H9 (cell line): ENCODE measurements around the gene MED27. TPM values are rescaled to one million over a fixed set of nuclear protein-coding genes. Genes with fewer than 3 reads are reported as not detected.

Source experiments
- DNase-seq: peaks from one replicate; pipeline ENCODE4 v3.0.0-alpha.2; 2017
- H2AFZ ChIP-seq: one replicate; pipeline ENCODE4 v1.6.1; 2013; ENCODE audit warnings: mild to moderate bottlenecking, low read length, control low read depth, moderate library complexity
- H2AK5ac ChIP-seq: 2 replicates; pipeline ENCODE4 v1.6.1; 2013; ENCODE audit warnings: low read length, control low read depth, mixed read lengths; ENCODE audit not compliant: insufficient read length
- H2BK120ac ChIP-seq: one replicate; pipeline ENCODE4 v1.6.1; 2013; ENCODE audit warnings: low read depth, mild to moderate bottlenecking, low read length, control low read depth, inconsistent platforms; ENCODE audit not compliant: poor library complexity, severe bottlenecking
- H2BK12ac ChIP-seq: 2 replicates; pipeline ENCODE4 v1.6.1; 2013; ENCODE audit warnings: low read length, control low read depth, mixed read lengths, low read depth; ENCODE audit not compliant: insufficient read length
- H2BK15ac ChIP-seq: 2 replicates; pipeline ENCODE4 v1.6.1; 2013; ENCODE audit warnings: low read depth, low read length, control low read depth
- H2BK20ac ChIP-seq: one replicate; pipeline ENCODE4 v1.6.1; 2013; ENCODE audit warnings: low read depth, mild to moderate bottlenecking, low read length, control low read depth, inconsistent platforms; ENCODE audit not compliant: poor library complexity, severe bottlenecking
- H2BK5ac ChIP-seq: 2 replicates; pipeline ENCODE4 v1.6.1; 2013; ENCODE audit warnings: low read length, control low read depth, mixed read lengths; ENCODE audit not compliant: insufficient read length
- H3K14ac ChIP-seq: 2 replicates; pipeline ENCODE4 v1.6.1; 2013; ENCODE audit warnings: low read length, control low read depth; ENCODE audit not compliant: insufficient read depth
- H3K18ac ChIP-seq: 2 replicates; pipeline ENCODE4 v1.6.1; 2013; ENCODE audit warnings: low read depth, mild to moderate bottlenecking, mixed read lengths, low read length, control low read depth; ENCODE audit not compliant: insufficient read length
- H3K23ac ChIP-seq: 2 replicates; pipeline ENCODE4 v1.6.1; 2013; ENCODE audit warnings: low read length, control low read depth, mixed read lengths, low read depth; ENCODE audit not compliant: insufficient read length
- H3K23me2 ChIP-seq: 2 replicates; pipeline ENCODE4 v1.6.1; 2013; ENCODE audit warnings: low read depth, mild to moderate bottlenecking, mixed read lengths, low read length, control low read depth; ENCODE audit not compliant: insufficient read length, poor library complexity, severe bottlenecking
- H3K27ac ChIP-seq: 2 replicates; pipeline ENCODE4 v1.5.1; 2013; ENCODE audit warnings: low read length, control low read depth, mixed read lengths, low read depth; ENCODE audit not compliant: insufficient read length
- H3K27me3 ChIP-seq: 2 replicates; pipeline ENCODE4 v1.6.1; 2013; ENCODE audit warnings: low read length, control low read depth, inconsistent platforms; ENCODE audit not compliant: insufficient read depth
- H3K4ac ChIP-seq: 2 replicates; pipeline ENCODE4 v1.6.1; 2013; ENCODE audit warnings: low read depth, mild to moderate bottlenecking, control low read depth, inconsistent platforms, low read length, moderate library complexity
- H3K4me1 ChIP-seq: 2 replicates; pipeline ENCODE4 v1.6.1; 2013; ENCODE audit warnings: low read length, control low read depth, inconsistent platforms; ENCODE audit not compliant: insufficient read depth
- H3K4me2 ChIP-seq: 2 replicates; pipeline ENCODE4 v1.6.1; 2013; ENCODE audit warnings: low read length, control low read depth, mixed read lengths; ENCODE audit not compliant: insufficient read length, insufficient read depth
- H3K56ac ChIP-seq: 2 replicates; pipeline ENCODE4 v1.6.1; 2013; ENCODE audit warnings: low read depth, mild to moderate bottlenecking, mixed read lengths, low read length, control low read depth; ENCODE audit not compliant: insufficient read length
- H3K79me1 ChIP-seq: 2 replicates; pipeline ENCODE4 v1.6.1; 2013; ENCODE audit warnings: low read depth, mild to moderate bottlenecking, moderate library complexity, low read length, control low read depth, inconsistent platforms; ENCODE audit not compliant: insufficient read depth, poor library complexity, severe bottlenecking
- H3K79me2 ChIP-seq: 2 replicates; pipeline ENCODE4 v1.6.1; 2013; ENCODE audit warnings: low read length, control low read depth, inconsistent platforms; ENCODE audit not compliant: insufficient read depth
- H3K9ac ChIP-seq: 2 replicates; pipeline ENCODE4 v1.6.1; 2013; ENCODE audit warnings: low read length, control low read depth, mixed read lengths; ENCODE audit not compliant: insufficient read length; ENCODE audit errors: extremely low read depth
- H3K9me3 ChIP-seq: one replicate; pipeline ENCODE4 v1.6.1; 2013; ENCODE audit warnings: low read depth, low read length, inconsistent platforms; ENCODE audit not compliant: control insufficient read depth
- H3T11ph ChIP-seq: one replicate; pipeline ENCODE4 v1.6.1; 2013; ENCODE audit warnings: mild to moderate bottlenecking, low read length, control low read depth, inconsistent platforms
- H4K20me1 ChIP-seq: one replicate; pipeline ENCODE4 v1.6.1; 2013; ENCODE audit not compliant: control insufficient read depth, insufficient read length, insufficient read depth
- H4K5ac ChIP-seq: 2 replicates; pipeline ENCODE4 v1.6.1; 2013; ENCODE audit warnings: low read depth, mild to moderate bottlenecking, mixed read lengths, low read length, control low read depth; ENCODE audit not compliant: insufficient read length
- H4K8ac ChIP-seq: replicated peaks from 2 replicates; pipeline ENCODE4 v1.6.1; 2013; ENCODE audit warnings: low read length, control low read depth, mixed read lengths, low read depth; ENCODE audit not compliant: insufficient read length
- H4K91ac ChIP-seq: 2 replicates; pipeline ENCODE4 v1.6.1; 2013; ENCODE audit warnings: low read depth, mild to moderate bottlenecking, moderate library complexity, mixed read lengths, low read length, control low read depth; ENCODE audit not compliant: insufficient read length
- H3K27ac Mint-ChIP-seq, 3 experiments: 2 replicates in 2 of 3; 3 replicates in 1 of 3; pipeline ENCODE4 v1.8.0; 2020 to 2021; ENCODE audit warnings: mixed read lengths in 3 of 3, mild to moderate bottlenecking in 1 of 3, moderate library complexity in 1 of 3
- H3K27me3 Mint-ChIP-seq: 2 replicates; pipeline ENCODE4 v1.8.0; 2021; ENCODE audit warnings: low read depth, mild to moderate bottlenecking, moderate library complexity, mixed read lengths
- H3K36me3 Mint-ChIP-seq, 3 experiments: 2 replicates in 2 of 3; 3 replicates in 1 of 3; pipeline ENCODE4 v1.8.0; 2020 to 2021; ENCODE audit warnings: low read depth in 3 of 3, mixed read lengths in 3 of 3; ENCODE audit not compliant: insufficient read depth in 1 of 3
- H3K4me1 Mint-ChIP-seq, 2 experiments: 2 replicates each; pipeline ENCODE4 v1.8.0; 2020; ENCODE audit warnings: mixed read lengths in 2 of 2
- H3K4me3 Mint-ChIP-seq, 2 experiments: 2 replicates in 1 of 2; 3 replicates in 1 of 2; pipeline ENCODE4 v1.8.0; 2020 to 2021; ENCODE audit warnings: mild to moderate bottlenecking in 2 of 2, mixed read lengths in 2 of 2, moderate library complexity in 1 of 2
- H3K9me3 Mint-ChIP-seq, 2 experiments: 2 replicates in 1 of 2; 3 replicates in 1 of 2; pipeline ENCODE4 v1.8.0; 2020; ENCODE audit warnings: mild to moderate bottlenecking in 2 of 2, mixed read lengths in 2 of 2, moderate library complexity in 1 of 2
- WGBS: extraction: QIAGEN DNeasy Blood & Tissue Kit; methylation state at CpG from one replicate; pipeline ENCODE4 v1.1.7; 2013; ENCODE audit warnings: missing lambda C conversion rate, low lambda C conversion rate, mixed read lengths; ENCODE audit not compliant: insufficient read length; ENCODE audit errors: extremely low coverage; 5-methylcytosine and 5-hydroxymethylcytosine counted together
- total RNA-seq: library from RNA; stranded (reverse); gene quantifications from 2 replicates; pipeline ENCODE4 v1.2.1, GENCODE V29; 2021
- TF ChIP-seq, protein P1 (sequence below): fragments of 200-600 bp; sonication (generic); conservative IDR thresholded peaks from 3 replicates; pipeline ENCODE4 v1.8.0; 2021; ENCODE audit warnings: antibody characterized with exemption, mild to moderate bottlenecking

The MED27 gene
- total RNA-seq, 1 experiment from 2014 or later: 33.5 TPM

GRCh38 chr9:131910572-131910971, 169.1 kb downstream of the MED27 start:
- Histone ChIP-seq H2BK5ac (no peak overlapping the region), H3K4ac (no peak overlapping the region), H2BK12ac (no peak overlapping the region), H2BK15ac (no peak overlapping the region), H3K27me3 (no peaks in the 10 kb centered on the region), H2BK120ac (no peak overlapping the region), H4K8ac (no peak overlapping the region), H2AK5ac (no peak overlapping the region), H2BK20ac (no peak overlapping the region), H4K5ac (no peak overlapping the region), H2AFZ (no peak overlapping the region), H3K4me1 (peaks cover 5% of the 10 kb centered on the region; the same call in 1 of the 2 replicates), H3K79me1 (no peaks in the 10 kb centered on the region), H3K4me2 (no peak overlapping the region), H3K79me2 (peaks cover 2% of the 10 kb centered on the region; the same call in 1 of the 2 replicates), H3K23ac (no peak overlapping the region), H3K23me2 (no peaks in the 10 kb centered on the region), H3K27ac (no peak overlapping the region), H3K56ac (no peak overlapping the region), H4K91ac (no peak overlapping the region), H3K9me3 (no peaks in the 10 kb centered on the region), H3K9ac (no peak overlapping the region), H3T11ph (no peak overlapping the region), H3K18ac (no peak overlapping the region), H3K14ac (no peak overlapping the region), H4K20me1 (no peaks in the 10 kb centered on the region)
- H3K9me3 Mint-ChIP-seq: peaks cover 8 to 12% of the 10 kb centered on the region in 2 experiments
- H3K36me3 Mint-ChIP-seq: peaks cover 10 to 14% (median 11%) of the 10 kb centered on the region in 3 experiments
- no CpG with 5 or more reads among the region's 7 CpGs for WGBS
- H3K4me1 Mint-ChIP-seq: peaks cover 16 to 24% of the 10 kb centered on the region in 2 experiments
- H3K4me3 Mint-ChIP-seq: no peak overlapping the region
- TF ChIP-seq, protein P1, sequence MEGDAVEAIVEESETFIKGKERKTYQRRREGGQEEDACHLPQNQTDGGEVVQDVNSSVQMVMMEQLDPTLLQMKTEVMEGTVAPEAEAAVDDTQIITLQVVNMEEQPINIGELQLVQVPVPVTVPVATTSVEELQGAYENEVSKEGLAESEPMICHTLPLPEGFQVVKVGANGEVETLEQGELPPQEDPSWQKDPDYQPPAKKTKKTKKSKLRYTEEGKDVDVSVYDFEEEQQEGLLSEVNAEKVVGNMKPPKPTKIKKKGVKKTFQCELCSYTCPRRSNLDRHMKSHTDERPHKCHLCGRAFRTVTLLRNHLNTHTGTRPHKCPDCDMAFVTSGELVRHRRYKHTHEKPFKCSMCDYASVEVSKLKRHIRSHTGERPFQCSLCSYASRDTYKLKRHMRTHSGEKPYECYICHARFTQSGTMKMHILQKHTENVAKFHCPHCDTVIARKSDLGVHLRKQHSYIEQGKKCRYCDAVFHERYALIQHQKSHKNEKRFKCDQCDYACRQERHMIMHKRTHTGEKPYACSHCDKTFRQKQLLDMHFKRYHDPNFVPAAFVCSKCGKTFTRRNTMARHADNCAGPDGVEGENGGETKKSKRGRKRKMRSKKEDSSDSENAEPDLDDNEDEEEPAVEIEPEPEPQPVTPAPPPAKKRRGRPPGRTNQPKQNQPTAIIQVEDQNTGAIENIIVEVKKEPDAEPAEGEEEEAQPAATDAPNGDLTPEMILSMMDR: no peak
- H3K27me3 Mint-ChIP-seq: peaks cover 3% of the 10 kb centered on the region; the same call in 1 of the 2 replicates
- DNase-seq: no peak
- peak overlapping the region in 1 of 3 experiments; percentile 39; a peak in 2 of 7 replicates for H3K27ac Mint-ChIP-seq
